ENCODE data around the gene CDK14. TPM values are rescaled to one million over a fixed set of nuclear protein-coding genes. Genes with fewer than 3 reads are reported as not detected.

Gene CDK14
- total RNA-seq, 1 donor from 2014 or later, result 109 TPM

DNA sequence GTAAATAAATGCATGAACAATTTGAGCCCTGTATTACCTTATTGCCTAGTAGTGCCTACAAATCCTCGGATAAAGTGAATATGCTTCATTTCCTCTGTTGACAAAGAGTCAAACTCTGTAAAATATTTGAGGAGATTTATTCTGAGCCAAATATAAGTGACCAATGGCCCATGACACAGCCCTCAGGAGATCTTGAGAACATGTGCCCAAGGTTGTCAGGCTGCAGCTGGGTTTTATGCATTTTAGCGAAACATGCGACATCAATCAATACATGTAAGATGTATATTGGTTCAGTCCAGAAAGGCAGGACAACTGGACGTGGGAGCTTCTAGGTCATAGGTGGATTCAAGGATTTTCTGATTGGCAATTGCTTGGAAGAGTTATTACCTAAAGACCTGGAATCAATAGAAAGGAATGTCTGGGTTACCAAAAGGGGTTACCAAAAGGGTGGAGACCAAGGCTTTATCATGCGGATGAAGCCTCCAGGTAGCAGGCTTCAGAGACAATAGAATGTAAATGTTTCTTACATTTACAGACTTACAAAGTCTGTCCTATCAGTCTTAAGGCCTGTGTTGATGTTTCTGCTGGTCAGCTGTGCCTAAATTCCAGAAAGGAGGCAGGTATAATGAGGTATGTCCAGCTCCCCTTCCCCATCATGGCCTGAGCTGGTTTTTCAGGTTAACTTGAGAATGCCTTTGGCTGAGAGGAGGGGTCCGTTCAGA is 448.0 kb downstream of the CDK14 start:
- DNase-seq (ENCODE audit: low spot score), result no peak

DNA sequence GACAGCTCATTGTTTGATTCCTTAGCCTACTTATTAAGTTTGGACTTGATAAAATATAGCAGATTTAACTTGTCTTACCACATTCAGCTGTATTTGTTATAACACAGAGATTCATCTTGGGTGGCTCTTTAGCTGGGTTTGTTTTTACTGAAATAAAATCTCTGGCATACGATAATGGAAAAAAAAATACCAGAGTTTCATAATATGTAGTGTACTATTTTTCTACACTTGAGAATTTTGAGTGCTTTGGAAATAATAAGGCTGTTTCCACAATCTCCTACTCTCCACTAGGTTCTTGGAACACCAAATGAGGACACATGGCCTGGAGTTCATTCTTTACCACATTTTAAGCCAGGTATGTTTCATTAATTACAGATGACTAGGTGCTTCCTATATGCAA is 449.5 kb downstream of the CDK14 start:
- DNase-seq (ENCODE audit: low spot score), result peak; percentile 12

DNA sequence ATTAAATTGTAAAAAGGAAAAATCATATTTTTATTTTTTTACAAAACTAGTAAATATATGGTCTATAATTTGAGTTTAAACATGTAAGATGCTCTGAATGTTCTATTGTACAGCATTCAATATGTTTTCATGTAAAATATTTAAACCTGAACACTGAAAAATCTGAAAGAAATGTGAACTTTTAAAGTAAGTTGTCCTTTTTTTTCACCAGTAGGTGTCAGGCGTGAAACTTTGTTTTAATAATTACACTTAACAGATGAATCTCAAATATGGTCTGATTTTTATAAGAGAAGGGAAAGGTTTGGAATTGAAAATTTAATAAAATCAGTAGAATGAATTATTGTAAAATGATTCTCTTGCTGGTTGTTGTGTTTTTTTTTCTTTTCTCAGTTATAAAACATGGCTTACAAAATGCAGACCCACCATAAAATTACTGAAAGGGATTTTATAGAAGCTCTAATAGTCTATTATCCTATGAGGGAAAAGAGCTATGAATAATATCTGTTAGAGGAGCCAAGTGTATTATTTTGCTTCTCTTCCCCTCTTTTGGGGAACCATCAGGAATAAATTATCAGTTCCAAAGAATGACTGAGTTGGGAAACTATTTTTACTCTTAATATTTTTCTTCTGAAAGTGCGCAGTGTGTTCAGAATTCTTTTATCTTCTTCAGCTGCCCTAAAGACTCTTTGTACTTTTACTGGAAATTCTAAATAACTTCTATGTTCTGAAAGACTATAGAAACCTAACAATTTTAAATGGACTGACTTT is 450.4 kb downstream of the CDK14 start:
- peak; percentile 31 for DNase-seq (ENCODE audit: low spot score)

- DNase-seq (ENCODE audit: low spot score), result no peak
Measured at GRCh38 chr7:91047636-91048035, 451.5 kb downstream of the CDK14 start.

DNA sequence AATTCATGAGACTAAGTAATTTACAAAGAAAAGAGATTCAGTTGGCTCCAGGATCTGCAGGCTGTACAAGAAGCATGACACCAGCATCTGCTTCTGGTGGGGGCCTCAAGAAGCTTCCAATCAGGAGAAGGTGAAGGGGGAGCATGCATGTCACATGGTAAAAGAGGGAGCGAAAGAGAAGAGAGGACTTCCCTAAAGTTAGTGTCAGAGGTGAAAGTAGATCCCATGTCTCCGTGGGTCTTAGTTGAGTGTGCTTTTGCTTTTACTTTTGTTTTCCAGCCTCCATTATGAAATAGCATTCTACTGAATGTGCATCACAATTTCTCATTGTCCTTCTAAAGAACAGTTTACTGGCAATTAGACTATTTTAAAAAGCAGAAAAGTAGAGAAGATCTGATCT is 454.6 kb downstream of the CDK14 start:
- DNase-seq (ENCODE audit: low spot score), result no peak

GRCh38 chr7:91051966-91052365 is 455.8 kb downstream of the CDK14 start:
- peak; percentile 15 for DNase-seq (ENCODE audit: low spot score)

GRCh38 chr7:91054374-91054773 is 458.3 kb downstream of the CDK14 start:
- DNase-seq (ENCODE audit: low spot score), result no peak

GRCh38 chr7:91055219-91055618 is 459.1 kb downstream of the CDK14 start:
- peak; percentile 12 for DNase-seq (ENCODE audit: low spot score)

DNA sequence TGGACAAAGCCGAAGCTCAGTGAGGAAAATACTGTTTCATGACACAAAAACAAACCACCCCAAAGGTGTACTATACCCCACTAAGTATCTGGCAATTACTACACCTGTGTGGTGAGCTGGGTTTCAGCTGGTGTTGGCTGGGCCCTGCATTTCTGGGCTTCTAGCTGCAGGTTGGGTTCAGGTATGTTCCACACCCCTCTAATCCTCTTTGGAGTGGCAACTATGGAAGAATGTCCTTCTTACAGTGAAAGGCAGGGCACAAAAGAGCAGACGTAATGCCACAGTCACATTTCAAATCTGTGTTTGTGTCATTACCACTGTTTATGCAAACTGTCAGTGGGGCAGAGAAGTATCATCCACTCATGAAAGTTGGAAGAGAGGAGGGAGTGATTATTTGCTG is 466.6 kb downstream of the CDK14 start:
- DNase-seq (ENCODE audit: low spot score), result no peak

- DNase-seq (ENCODE audit: low spot score), result peak; percentile 25
Measured at GRCh38 chr7:91064052-91064451, 467.9 kb downstream of the CDK14 start.

GRCh38 chr7:91064938-91065337 is 468.8 kb downstream of the CDK14 start:
- no peak for DNase-seq (ENCODE audit: low spot score)

- no peak for DNase-seq (ENCODE audit: low spot score)
Measured at GRCh38 chr7:91066627-91067026, 470.5 kb downstream of the CDK14 start.

DNA sequence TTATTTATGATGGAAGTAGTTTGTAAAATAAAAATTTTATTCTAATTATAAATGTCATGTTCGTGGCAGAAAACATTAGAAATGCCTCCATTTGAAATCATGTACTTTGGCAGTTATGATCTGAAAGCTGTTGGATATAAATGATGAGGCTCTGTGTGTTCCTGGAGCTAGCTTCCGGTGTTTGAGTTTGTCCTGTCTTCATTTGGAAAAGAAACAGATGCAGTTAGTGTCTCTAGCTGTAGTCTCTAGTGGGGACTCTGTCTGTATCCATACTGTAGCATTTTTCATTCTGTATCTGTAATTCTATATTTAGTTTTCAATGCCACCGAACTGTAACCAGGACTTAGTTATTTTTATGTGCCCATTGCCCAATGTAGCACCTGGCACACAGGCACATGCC is 471.1 kb downstream of the CDK14 start:
- peak; percentile 39 for DNase-seq (ENCODE audit: low spot score)

GRCh38 chr7:91068136-91068795 is 472.1 kb downstream of the CDK14 start:
- no peak for DNase-seq (ENCODE audit: low spot score)

- no peak for DNase-seq (ENCODE audit: low spot score)
Measured at GRCh38 chr7:91069146-91069545, 473.0 kb downstream of the CDK14 start.

DNA sequence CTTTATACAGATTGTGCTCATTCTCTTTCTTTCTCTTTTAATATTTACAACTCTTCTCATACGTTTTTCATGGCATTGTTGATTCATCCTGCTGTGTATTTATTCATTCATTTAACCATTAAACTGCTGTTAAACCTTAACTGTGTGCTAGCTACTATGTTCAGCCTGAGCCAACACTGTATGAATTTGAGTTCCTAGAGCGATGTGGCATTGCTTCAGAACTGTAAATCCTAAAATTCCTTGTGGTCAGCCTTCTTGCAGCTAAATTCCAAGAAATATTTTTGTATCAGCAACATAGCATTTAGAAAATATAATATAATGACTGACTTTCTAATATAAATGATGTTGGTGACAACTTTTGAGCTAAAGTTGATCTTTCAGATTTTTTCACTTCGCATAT is 483.4 kb downstream of the CDK14 start:
- peak; percentile 54 for DNase-seq (ENCODE audit: low spot score)

DNA sequence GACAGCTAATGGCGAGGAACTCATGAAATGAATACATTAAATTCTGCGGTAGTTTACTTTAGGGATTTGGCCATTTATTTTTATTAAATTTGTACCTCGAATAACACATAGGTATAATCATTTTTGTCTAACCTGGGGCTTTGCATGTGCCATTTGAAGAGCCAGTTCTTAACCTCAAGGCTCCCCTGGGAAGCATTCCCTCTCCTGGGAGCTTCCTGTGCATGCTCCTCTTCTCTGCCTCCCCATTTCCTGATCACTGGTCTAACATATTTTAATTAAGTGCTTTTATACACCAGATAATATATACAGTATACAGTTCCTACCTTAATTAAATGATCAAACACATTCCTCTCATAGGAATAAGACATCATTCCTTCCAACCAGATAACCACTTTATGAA is 484.2 kb downstream of the CDK14 start:
- DNase-seq (ENCODE audit: low spot score), result no peak

DNA sequence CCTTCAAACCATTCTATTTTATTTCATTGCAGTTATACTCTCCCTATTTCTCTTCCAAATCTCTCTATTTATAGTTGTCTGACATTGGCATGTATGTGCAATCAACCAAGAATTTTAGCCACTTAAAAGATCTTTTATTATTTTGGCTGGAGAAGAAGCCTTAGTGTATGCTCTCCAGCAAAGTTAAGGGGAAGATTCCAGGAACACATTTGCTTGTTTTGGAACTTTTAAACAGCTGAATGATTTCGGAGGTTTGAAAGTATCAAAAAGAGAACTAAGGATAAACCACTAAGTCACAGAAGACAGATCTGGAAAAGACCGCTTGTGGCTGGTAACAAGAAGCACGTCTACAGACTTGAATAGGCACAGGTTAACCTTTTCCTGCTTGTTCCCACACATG is 485.9 kb downstream of the CDK14 start:
- peak; percentile 88 for DNase-seq (ENCODE audit: low spot score)

DNA sequence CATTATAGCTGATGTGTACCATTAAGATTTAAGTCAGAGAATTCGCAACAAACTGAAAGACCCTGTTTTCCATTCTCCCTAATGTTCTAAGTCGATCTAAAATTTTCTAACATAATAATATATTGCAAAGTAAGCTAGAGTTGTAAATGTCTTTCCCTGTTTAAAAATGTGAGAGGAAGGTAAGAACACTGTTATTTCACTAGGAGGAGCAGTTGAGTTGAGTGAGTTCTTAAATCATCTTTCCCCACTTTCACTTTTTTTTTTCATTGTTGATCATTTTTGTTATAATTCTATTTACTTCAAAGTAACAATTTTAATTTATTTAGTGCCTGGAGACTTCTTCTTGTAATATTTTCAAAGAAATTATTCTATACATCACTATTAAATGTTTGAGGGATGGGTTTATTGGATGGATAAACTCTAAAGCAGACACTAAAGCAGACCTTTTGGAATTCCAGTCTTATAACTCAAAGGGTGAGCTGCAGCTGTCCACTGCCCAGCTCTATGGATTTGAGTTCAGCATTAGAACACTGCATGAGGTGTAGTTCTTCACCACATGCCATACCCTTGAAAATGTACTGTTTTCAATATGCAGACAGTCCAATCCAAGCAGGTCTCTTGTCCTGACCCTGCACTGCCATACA is 486.9 kb downstream of the CDK14 start:
- peak; percentile 46 for DNase-seq (ENCODE audit: low spot score)

DNA sequence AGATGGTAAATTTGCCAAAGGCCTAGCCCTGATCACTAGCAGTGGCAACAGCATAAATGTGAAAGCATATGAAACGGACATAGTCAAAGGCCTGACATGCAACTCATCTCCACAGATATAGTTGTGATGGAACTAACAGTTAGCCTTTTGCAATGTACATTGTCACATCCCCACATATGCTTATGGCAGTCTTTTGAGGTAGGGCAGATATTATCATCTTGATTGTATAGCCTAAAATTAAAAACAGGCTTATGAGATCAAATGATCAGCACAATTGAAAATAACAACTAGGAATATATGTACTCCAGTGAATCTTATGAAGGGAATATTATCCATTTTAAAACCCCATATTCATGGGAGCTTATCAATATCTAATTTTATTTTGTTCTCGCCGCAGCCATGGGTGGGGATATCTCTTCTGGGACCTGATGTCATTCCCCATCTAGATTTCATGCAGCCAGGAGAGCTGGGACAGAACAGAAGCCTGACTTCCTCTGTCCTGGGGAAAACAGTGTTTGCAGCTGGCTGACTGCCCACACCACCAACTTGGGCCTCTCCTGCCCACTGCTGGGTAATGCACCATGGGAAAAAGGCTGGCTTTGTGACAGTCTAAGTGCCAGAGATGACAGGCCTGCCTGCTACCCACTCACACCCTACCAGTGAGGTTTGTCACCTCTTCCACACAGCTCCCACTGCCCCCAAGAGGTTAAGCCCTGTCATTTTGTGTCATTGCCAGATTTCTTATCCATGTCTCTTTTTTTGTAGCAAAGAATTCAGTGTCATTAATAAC is 487.9 kb downstream of the CDK14 start:
- DNase-seq (ENCODE audit: low spot score), result no peak

DNA sequence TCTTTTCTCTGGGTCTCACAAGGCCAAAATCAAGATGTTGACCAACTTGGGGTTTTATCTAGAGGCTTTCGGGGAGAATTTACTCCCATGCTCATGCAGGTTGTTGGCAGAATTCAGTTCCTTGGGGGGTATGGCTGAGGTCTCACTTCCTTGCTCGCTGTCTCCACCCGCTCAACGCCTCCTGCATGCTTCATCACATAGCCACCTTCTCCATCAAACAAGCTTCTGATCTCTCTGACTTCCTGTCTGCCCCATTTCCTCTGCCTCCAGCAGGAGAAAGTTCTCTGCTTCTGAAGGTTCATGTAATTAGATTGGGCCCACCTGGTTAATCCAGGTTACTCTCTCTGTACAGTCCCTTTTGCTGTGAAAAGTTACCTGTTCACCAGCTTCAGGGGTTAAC is 489.1 kb downstream of the CDK14 start:
- no peak for DNase-seq (ENCODE audit: low spot score)
